Skeletal muscle tissue (tissue), 4 donors: ENCODE data around the gene UGT2B15. TPM values are rescaled to one million over a fixed set of nuclear protein-coding genes. Genes with fewer than 3 reads are reported as not detected.
"Not testable (repeated sequence)": the region's sequence is repeated elsewhere in the genome, so short reads cannot be mapped to it uniquely, and the experiment has no call there.

ENCODE experiments used
- H3K27ac ChIP-seq: one replicate; pipeline ENCODE4 v1.7.0; 2013; ENCODE audit warnings: mild to moderate bottlenecking, low read depth, low read length, inconsistent platforms
- H3K27me3 ChIP-seq, 3 donors: one replicate each; pipeline ENCODE4 v1.7.0; 2013; ENCODE audit warnings: low read length in 3 of 3; ENCODE audit not compliant: control insufficient read depth in 3 of 3, insufficient read depth in 3 of 3
- H3K36me3 ChIP-seq, 3 donors: one replicate each; pipeline ENCODE4 v1.7.0; 2013; ENCODE audit warnings: low read length in 3 of 3; ENCODE audit not compliant: control insufficient read depth in 3 of 3, insufficient read depth in 3 of 3
- H3K4me1 ChIP-seq, 3 donors: one replicate each; pipeline ENCODE4 v1.7.0; 2013; ENCODE audit warnings: low read length in 3 of 3, mild to moderate bottlenecking in 3 of 3; ENCODE audit not compliant: control insufficient read depth in 3 of 3, insufficient read depth in 3 of 3
- H3K4me3 ChIP-seq, 3 donors: one replicate each; pipeline ENCODE4 v1.7.0; 2013; ENCODE audit warnings: low read length in 3 of 3
- H3K9ac ChIP-seq, 3 donors: one replicate each; pipeline ENCODE4 v1.7.0; 2013; ENCODE audit warnings: low read length in 3 of 3, mild to moderate bottlenecking in 3 of 3, moderate library complexity in 2 of 3, low read depth in 1 of 3
- H3K9me3 ChIP-seq, 3 donors: one replicate each; pipeline ENCODE4 v1.7.0; 2013; ENCODE audit warnings: low read length in 3 of 3; ENCODE audit not compliant: control insufficient read depth in 3 of 3
- total RNA-seq: library from RNA; depleted of rRNA; stranded (reverse); fragments of >200 nt; gene quantifications from one replicate; pipeline ENCODE4 v1.2.3, GENCODE V29; 2014
- donor health status: Osteomylitis.

UGT2B15 gene
- total RNA-seq, 1 donor from 2014 or later = not detected

- not testable (repeated sequence) for H3K4me3 ChIP-seq, H3K9me3 ChIP-seq, H3K4me1 ChIP-seq, H3K27me3 ChIP-seq, H3K9ac ChIP-seq, H3K27ac ChIP-seq, H3K36me3 ChIP-seq
Observed at GRCh38 chr4:68657022-68657594, 13.3 kb downstream of the UGT2B15 start.

- H3K9me3 ChIP-seq, H3K4me3 ChIP-seq, H3K36me3 ChIP-seq, H3K9ac ChIP-seq, H3K4me1 ChIP-seq, H3K27me3 ChIP-seq, H3K27ac ChIP-seq: not testable (repeated sequence)
Observed at GRCh38 chr4:68656445-68656973, 13.9 kb downstream of the UGT2B15 start.

- no peaks in the 10 kb centered on the region for H3K4me1 ChIP-seq
- no peak overlapping the region for H3K27ac ChIP-seq
- no peaks in the 10 kb centered on the region for H3K9me3 ChIP-seq
- no peak overlapping the region for H3K4me3 ChIP-seq
- no peaks in the 10 kb centered on the region for H3K36me3 ChIP-seq
- no peak overlapping the region for H3K9ac ChIP-seq
- no peaks in the 10 kb centered on the region for H3K27me3 ChIP-seq
Observed at GRCh38 chr4:68655764-68656444, 14.5 kb downstream of the UGT2B15 start.

- Histone ChIP-seq H3K9ac (no peak overlapping the region), H3K36me3 (no peaks in the 10 kb centered on the region), H3K27ac (no peak overlapping the region), H3K4me3 (no peak overlapping the region), H3K27me3 (no peaks in the 10 kb centered on the region), H3K4me1 (no peaks in the 10 kb centered on the region), H3K9me3 (no peaks in the 10 kb centered on the region)
Observed at GRCh38 chr4:68654946-68655721, 15.3 kb downstream of the UGT2B15 start.

- H3K27ac ChIP-seq = no peak overlapping the region
- no peaks in the 10 kb centered on the region for H3K9me3 ChIP-seq
- no peaks in the 10 kb centered on the region for H3K27me3 ChIP-seq
- no peaks in the 10 kb centered on the region for H3K36me3 ChIP-seq
- H3K4me1 ChIP-seq = no peaks in the 10 kb centered on the region
- H3K4me3 ChIP-seq = no peak overlapping the region
- H3K9ac ChIP-seq = no peak overlapping the region
Observed at GRCh38 chr4:68651932-68652331, 18.5 kb downstream of the UGT2B15 start.

GRCh38 chr4:68630371-68630770 is 40.1 kb downstream of the UGT2B15 start:
- Histone ChIP-seq H3K4me1 (no peaks in the 10 kb centered on the region), H3K4me3 (no peak overlapping the region), H3K36me3 (no peaks in the 10 kb centered on the region), H3K9ac (no peak overlapping the region), H3K27ac (no peak overlapping the region), H3K9me3 (no peaks in the 10 kb centered on the region), H3K27me3 (no peaks in the 10 kb centered on the region)

- H3K36me3 ChIP-seq, H3K4me1 ChIP-seq: not testable (repeated sequence)
Observed at GRCh38 chr4:68622731-68623130, 47.7 kb downstream of the UGT2B15 start.

GRCh38 chr4:68617003-68617698 is 53.3 kb downstream of the UGT2B15 start:
- no peak overlapping the region for H3K27ac ChIP-seq
- H3K9ac ChIP-seq = no peak overlapping the region
- no peaks in the 10 kb centered on the region for H3K9me3 ChIP-seq
- H3K4me1 ChIP-seq = no peaks in the 10 kb centered on the region
- H3K4me3 ChIP-seq = no peak overlapping the region
- no peaks in the 10 kb centered on the region for H3K27me3 ChIP-seq
- no peaks in the 10 kb centered on the region for H3K36me3 ChIP-seq

More at GRCh38 chr4:68622731-68623130, 47.7 kb downstream of the UGT2B15 start:
- not testable (repeated sequence) for H3K27ac ChIP-seq, H3K27me3 ChIP-seq, H3K9ac ChIP-seq, H3K9me3 ChIP-seq, H3K4me3 ChIP-seq

- Histone ChIP-seq H3K9me3 (no peaks in the 10 kb centered on the region), H3K27ac (no peak overlapping the region), H3K4me3 (no peak overlapping the region), H3K4me1 (no peaks in the 10 kb centered on the region), H3K27me3 (no peaks in the 10 kb centered on the region), H3K36me3 (no peaks in the 10 kb centered on the region), H3K9ac (no peak overlapping the region)
Observed at GRCh38 chr4:68615699-68616422, 54.6 kb downstream of the UGT2B15 start.
